Bronchial epithelial cell (primary cell): ENCODE data around the gene IFT80. TPM values are rescaled to one million over a fixed set of nuclear protein-coding genes. Genes with fewer than 3 reads are reported as not detected.
A peak's percentile ranks its signal among the peaks of the same experiment; 100 is the strongest.

Experiments used
- DNase-seq: peaks from one replicate; pipeline ENCODE4 v3.0.0-alpha.2; 2010; ENCODE audit warnings: low read depth
- FAIRE-seq: peaks from 2 replicates; lab custom pipeline; 2011; peaks lifted over from hg19 to GRCh38; lab: Jason Lieb, UNC
- H3K27me3 ChIP-seq: 2 replicates; pipeline ENCODE4 v1.5.1; 2011; ENCODE audit warnings: low read length; ENCODE audit not compliant: control insufficient read depth, insufficient read depth
- H3K36me3 ChIP-seq: 2 replicates; pipeline ENCODE4 v1.5.1; 2011; ENCODE audit warnings: low read length; ENCODE audit not compliant: control insufficient read depth, insufficient read depth
- H3K4me3 ChIP-seq: 2 replicates; pipeline ENCODE4 v1.5.1; 2011; ENCODE audit warnings: mild to moderate bottlenecking, low read depth, low read length, control low read depth
- CTCF ChIP-seq: IDR thresholded peaks from 2 replicates; pipeline ENCODE4 v1.5.1; 2011; ENCODE audit warnings: mild to moderate bottlenecking, moderate library complexity, low read length, control low read depth, inconsistent platforms; ENCODE audit not compliant: insufficient read depth, severe bottlenecking
- total RNA-seq: library from RNA; depleted of rRNA; stranded (reverse); fragments of >200 nt; gene quantifications from 2 replicates; pipeline ENCODE4 v1.2.1, GENCODE V29; 2014

IFT80 gene
- total RNA-seq, 1 donor from 2014 or later = 16.8 TPM

GRCh38 chr3:160226026-160226907 lies 172.8 kb downstream of the IFT80 start:
- no peak for TF ChIP-seq CTCF
- no peak for DNase-seq
- H3K36me3 ChIP-seq = no peaks in the 10 kb centered on the region
- H3K27me3 ChIP-seq = peaks cover 22% of the 10 kb centered on the region
- FAIRE-seq = no peak
- H3K4me3 ChIP-seq = peak overlapping the region; percentile 36

DNA sequence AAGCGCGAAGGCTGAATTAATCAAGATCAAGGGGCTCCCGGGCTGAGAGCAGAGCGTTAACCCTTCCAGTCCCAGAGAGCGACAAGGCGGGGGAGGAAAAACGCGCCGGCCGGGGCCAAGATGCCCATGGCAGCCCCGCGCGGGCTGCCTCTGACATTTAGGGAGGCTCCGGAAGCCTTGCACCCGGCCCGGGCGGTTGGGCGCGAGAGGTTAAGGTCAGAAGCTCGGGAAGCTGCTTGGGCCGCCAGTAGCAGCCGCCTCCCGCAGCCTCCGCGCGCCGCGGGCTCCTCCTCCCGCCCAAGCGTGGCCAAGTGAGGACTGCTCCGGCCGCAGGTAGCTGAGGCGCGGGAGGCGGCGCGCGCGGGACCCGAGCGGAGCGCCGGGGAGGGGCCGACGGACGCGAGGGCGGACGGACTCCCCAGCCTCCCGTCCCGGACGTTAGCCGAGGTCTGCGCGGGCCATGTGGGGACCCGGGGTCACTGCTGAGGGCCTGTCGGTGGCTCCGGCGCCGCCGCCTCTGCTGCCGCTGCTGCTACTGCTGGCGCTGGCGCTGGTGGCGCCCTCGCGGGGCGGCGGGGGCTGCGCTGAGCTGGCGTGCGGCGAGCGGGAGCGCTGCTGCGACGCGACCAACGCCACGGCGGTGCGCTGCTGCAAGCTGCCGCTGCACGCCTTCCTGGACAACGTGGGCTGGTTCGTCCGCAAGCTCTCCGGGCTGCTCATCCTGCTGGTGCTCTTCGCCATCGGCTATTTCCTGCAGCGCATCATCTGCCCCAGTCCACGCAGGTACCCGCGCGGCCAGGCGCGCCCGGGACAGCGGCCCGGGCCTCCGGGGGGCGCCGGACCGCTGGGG lies 173.6 kb downstream of the IFT80 start, which contains the start of gene C3orf80:
Gene C3orf80 (plus strand): TSS at position 247 of the 850 bp plus-strand sequence. CDS start 214 bp downstream, at position 461.
- Histone ChIP-seq H3K27me3 (peaks cover 22% of the 10 kb centered on the region), H3K36me3 (no peaks in the 10 kb centered on the region), H3K4me3 (peak within 1 kb of the TSS; percentile 36)
- FAIRE-seq (no peak), DNase-seq (peak; percentile 15)
- TF ChIP-seq CTCF = no peak

GRCh38 chr3:160224811-160225175 lies 174.2 kb downstream of the IFT80 start:
- TF ChIP-seq CTCF = no peak
- Histone ChIP-seq H3K4me3 (peak overlapping the region; percentile 36), H3K27me3 (peaks cover 23% of the 10 kb centered on the region), H3K36me3 (no peaks in the 10 kb centered on the region)
- FAIRE-seq = no peak
- DNase-seq = no peak

DNA sequence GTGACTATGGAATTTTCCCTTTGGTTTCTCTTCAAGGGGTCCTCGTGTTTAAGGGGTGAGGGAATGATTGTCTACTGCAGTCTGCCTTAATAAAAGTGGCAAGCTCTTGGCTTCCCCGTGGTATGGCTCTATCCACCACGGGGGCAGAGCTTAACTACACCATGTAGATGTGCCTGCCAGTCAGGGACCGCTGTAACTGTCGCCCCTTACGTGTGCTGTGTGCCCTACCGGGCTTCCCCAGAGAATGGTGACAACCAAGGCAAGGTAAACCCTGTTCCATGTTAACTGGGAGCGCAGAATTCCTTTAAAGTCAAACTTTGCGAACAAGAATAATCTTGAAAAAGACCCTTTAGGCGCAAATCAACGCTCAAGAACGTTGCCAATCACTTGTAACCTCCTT lies 174.8 kb downstream of the IFT80 start:
- TF ChIP-seq CTCF = no peak

DNA sequence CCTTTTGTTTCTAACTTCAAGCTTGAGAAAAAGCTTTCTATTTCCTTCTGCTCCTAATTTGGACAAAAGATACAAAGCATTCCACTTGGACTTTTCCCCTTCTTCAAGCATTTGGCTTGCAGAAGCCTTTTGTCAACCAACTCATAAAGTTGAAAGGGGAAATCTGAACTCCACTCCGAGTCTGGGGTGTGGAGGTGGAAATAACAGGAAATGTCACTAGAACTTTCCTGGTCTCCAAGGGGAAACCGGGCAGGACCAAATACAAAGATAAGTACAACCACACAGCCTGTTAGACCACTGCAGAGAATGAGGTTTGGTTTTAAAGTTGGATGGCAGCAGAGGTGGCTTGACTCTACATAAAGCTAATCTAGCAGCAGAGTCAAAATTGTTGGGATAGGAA lies 178.0 kb downstream of the IFT80 start:
- FAIRE-seq (no peak), DNase-seq (no peak)
- Histone ChIP-seq H3K27me3 (peaks cover 15% of the 10 kb centered on the region), H3K36me3 (no peaks in the 10 kb centered on the region), H3K4me3 (no peak overlapping the region)
- no peak for TF ChIP-seq CTCF

More for the DNA sequence above, 174.8 kb downstream of the IFT80 start:
- DNase-seq (no peak), FAIRE-seq (no peak)
- Histone ChIP-seq H3K27me3 (peaks cover 23% of the 10 kb centered on the region), H3K36me3 (no peaks in the 10 kb centered on the region), H3K4me3 (no peak overlapping the region)
